ENCODE data around the gene PAEP. TPM values are rescaled to one million over a fixed set of nuclear protein-coding genes. Genes with fewer than 3 reads are reported as not detected.
"Not testable (repeated sequence)": the region's sequence is repeated elsewhere in the genome, so short reads cannot be mapped to it uniquely, and the experiment has no call there.

Gene PAEP
- total RNA-seq, 1 experiment from 2014 or later = not detected

DNA sequence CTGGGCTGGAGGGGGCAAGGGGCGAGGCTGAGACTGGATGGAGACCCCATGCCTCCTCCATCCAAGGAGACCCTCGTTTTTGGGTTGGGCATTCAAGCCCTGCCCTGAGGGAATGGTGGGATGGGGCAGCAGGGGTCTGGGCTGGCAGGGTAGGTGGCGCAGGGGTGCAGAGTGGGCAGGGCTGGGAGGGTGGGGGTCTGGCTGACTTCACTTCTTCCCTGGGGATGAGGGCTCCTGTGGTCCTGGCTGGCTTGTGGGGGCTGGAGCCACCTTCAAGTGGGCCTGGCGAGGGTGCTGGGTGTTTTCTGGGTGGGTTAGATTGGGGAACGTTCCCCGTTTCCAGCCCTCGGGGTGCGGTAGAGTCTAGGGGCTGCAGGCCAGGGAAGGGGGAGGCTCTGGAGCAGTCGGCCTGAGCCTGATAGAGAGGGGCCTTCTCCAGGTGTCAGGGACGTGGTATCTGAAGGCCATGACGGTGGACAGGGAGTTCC lies 39.9 kb upstream of the PAEP start:
- H3K36me3 ChIP-seq = no peaks in the 10 kb centered on the region
- no peak overlapping the region for H3K4me3 ChIP-seq
- no peaks in the 10 kb centered on the region for H3K4me1 ChIP-seq (replicated peaks)
- H3K9me3 ChIP-seq (replicated peaks) = no peaks in the 10 kb centered on the region
- H3K27ac ChIP-seq = no peak overlapping the region
- DNase-seq (ENCODE audit: low read depth in 1 of 2, low spot score in 2 of 2) = peak in 1 of 2 experiments; percentile 35
- H3K27me3 ChIP-seq (replicated peaks) = 0 out of 2 replicates have a peak, but pooled peaks cover 2% of the 10 kb centered on the region

DNA sequence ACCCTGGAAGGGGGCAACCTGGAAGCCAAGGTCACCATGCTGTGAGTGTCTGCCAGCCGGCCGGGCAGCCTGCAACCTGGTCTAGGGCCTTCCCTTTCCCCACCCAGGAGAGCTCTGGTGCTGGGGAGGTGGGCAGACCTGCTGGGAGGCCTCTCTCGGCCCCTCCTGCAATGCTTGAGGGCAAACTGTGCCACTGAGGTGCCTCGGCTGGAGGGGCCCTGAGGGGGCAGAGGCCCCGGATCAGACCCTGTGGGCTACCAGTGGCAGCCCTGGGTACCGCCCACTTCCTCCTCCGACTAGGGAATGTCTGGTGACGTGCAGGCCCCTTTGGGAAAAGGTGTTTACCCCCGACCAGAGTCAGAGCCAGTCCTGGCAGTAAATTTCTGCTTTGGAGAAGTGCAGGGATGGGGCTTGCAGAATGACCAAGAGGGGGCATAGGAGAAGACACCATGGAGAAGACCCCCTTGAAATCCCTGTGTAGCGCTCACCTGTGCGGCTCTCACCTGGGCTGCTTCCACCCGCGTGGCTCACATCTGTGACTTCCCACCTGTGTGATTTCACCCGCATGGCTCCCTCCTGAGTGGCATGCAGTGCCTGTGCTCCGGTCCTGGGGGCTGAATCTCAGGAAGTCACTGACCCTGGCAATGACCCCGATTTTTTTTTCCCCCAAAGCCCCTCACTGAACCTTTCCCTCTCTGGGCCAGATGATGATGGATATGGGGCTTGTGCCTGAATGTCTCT lies 39.2 kb upstream of the PAEP start:
- 0 out of 2 replicates have a peak, but pooled peaks cover 2% of the 10 kb centered on the region for H3K27me3 ChIP-seq (replicated peaks)
- H3K36me3 ChIP-seq = no peaks in the 10 kb centered on the region
- no peak overlapping the region for H3K27ac ChIP-seq
- H3K4me1 ChIP-seq (replicated peaks) = no peaks in the 10 kb centered on the region
- peak in 1 of 2 experiments; percentile 35 for DNase-seq (ENCODE audit: low read depth in 1 of 2, low spot score in 2 of 2)
- no peak overlapping the region for H3K4me3 ChIP-seq
- H3K9me3 ChIP-seq (replicated peaks) = no peaks in the 10 kb centered on the region

DNA sequence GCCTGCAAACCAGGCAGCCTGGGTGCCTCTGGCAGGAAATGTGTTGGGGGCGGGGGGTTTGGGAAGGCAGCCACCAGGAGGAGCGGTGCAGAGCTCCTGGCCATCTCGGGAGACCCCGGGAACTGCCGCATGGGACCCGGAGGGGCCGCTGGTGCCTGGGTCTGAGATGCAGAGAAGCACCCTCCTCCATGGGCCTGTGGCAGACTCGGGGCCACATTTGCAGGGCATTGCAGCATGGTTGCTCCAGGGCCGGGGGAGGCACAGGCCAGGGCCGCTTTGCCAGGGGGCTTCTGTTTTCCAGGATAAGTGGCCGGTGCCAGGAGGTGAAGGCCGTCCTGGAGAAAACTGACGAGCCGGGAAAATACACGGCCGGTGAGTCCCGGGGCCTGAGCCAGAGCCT lies 38.6 kb upstream of the PAEP start:
- Histone ChIP-seq H3K4me1 (replicated peaks) (no peaks in the 10 kb centered on the region), H3K4me3 (no peak overlapping the region), H3K36me3 (no peaks in the 10 kb centered on the region), H3K9me3 (replicated peaks) (no peaks in the 10 kb centered on the region), H3K27me3 (replicated peaks) (0 out of 2 replicates have a peak, but pooled peaks cover 2% of the 10 kb centered on the region), H3K27ac (no peak overlapping the region)
- peak in 1 of 2 experiments; percentile 27 for DNase-seq (ENCODE audit: low read depth in 1 of 2, low spot score in 2 of 2)

- DNase-seq (ENCODE audit: low read depth in 1 of 2, low spot score in 2 of 2) = peak in 1 of 2 experiments; percentile 32
- H3K9me3 ChIP-seq (replicated peaks) = no peaks in the 10 kb centered on the region
- H3K4me1 ChIP-seq (replicated peaks) = no peaks in the 10 kb centered on the region
- H3K27me3 ChIP-seq (replicated peaks) = no peaks in the 10 kb centered on the region
- no peak overlapping the region for H3K4me3 ChIP-seq
- H3K27ac ChIP-seq = no peak overlapping the region
- no peaks in the 10 kb centered on the region for H3K36me3 ChIP-seq
Measured at GRCh38 chr9:135523521-135524129, 37.9 kb upstream of the PAEP start.

GRCh38 chr9:135524130-135524861 lies 37.3 kb upstream of the PAEP start:
- DNase-seq (ENCODE audit: low read depth in 1 of 2, low spot score in 2 of 2) = peak in 1 of 2 experiments; percentile 42
- no peak overlapping the region for H3K27ac ChIP-seq

DNA sequence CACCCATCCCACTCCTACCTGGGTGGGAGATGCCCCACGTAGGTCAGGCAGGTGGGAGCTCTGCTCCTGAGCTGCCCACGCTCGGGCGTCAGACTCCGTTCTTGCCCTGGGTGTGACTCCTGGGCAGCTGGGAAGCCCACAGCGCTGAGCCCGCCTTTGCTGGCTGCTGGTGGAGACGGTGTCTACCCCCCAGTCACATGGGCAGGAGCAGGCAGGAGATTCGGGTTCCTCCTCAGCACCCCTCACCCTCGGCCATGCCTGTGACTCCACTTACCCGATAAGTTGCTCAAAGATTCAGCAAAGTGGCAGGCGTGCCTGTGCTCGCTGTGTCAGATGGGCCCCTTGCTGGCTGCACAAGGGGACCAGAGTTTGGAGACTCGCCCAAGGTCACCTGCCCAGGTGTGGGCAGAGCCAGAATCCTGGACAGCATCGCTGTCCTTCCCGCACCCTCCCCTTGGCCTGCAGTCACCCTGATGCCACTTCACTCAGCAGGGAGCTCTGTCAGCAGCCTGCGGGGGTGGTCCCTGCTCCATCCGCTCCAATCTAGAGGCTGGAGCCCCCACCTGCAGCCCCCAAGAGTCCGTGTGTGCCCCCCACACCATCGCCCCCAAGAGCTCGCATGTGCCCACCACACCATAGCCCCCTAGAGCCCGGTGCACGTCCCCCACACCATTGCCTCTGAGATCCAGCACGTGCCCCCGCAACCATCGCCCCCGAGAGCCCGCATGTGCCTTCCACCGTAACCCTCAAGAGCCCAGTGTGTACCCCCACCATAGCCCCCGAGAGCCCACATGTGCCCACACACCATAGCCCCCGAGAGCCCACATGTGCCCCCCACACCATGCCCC lies 36.1 kb upstream of the PAEP start:
- no peaks in the 10 kb centered on the region for H3K4me1 ChIP-seq (replicated peaks)
- no peak overlapping the region for H3K27ac ChIP-seq
- no peak overlapping the region for H3K4me3 ChIP-seq
- no peaks in the 10 kb centered on the region for H3K36me3 ChIP-seq
- DNase-seq (ENCODE audit: low read depth in 1 of 2, low spot score in 2 of 2) = peak in 1 of 2 experiments; percentile 32
- H3K27me3 ChIP-seq (replicated peaks) = no peaks in the 10 kb centered on the region
- H3K9me3 ChIP-seq (replicated peaks) = no peaks in the 10 kb centered on the region

More at GRCh38 chr9:135524130-135524861, 37.3 kb upstream of the PAEP start:
- Histone ChIP-seq H3K4me1 (replicated peaks) (no peaks in the 10 kb centered on the region), H3K9me3 (replicated peaks) (no peaks in the 10 kb centered on the region), H3K27me3 (replicated peaks) (no peaks in the 10 kb centered on the region), H3K4me3 (no peak overlapping the region), H3K36me3 (no peaks in the 10 kb centered on the region)

DNA sequence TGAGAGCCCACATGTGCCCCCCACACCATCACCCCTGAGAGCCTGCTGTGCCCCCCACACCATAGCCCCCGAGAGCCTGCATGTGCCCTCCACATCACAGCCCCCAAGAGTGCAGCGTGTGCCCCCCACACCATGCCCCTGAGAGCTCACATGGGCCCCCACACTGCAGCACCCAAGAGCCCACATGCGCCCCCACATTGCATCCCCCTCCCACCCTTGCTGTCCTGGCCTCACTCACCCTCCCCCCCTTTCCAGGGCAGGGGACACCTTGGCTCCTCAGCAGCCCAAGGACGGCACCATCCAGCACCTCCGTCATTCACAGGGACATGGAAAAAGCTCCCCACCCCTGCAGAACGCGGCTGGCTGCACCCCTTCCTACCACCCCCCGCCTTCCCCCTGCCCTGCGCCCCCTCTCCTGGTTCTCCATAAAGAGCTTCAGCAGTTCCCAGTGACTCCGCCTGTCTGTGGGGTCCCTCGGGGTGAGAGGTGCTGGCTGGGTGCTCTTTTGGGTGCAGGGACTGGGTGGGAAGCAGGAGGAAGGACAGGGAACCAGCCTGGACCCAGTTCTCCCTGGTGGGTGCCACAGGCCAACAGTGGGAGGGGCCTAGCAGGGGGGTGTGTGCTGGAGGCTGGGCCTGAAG lies 35.3 kb upstream of the PAEP start:
- Histone ChIP-seq H3K36me3 (no peaks in the 10 kb centered on the region), H3K27me3 (replicated peaks) (no peaks in the 10 kb centered on the region), H3K4me3 (no peak overlapping the region), H3K9me3 (replicated peaks) (no peaks in the 10 kb centered on the region), H3K4me1 (replicated peaks) (no peaks in the 10 kb centered on the region), H3K27ac (no peak overlapping the region)
- DNase-seq (ENCODE audit: low read depth in 1 of 2, low spot score in 2 of 2) = peak in 1 of 2 experiments; percentile 39

- H3K27ac ChIP-seq = no peak overlapping the region
- H3K4me3 ChIP-seq = no peak overlapping the region
- H3K4me1 ChIP-seq (replicated peaks) = no peaks in the 10 kb centered on the region
- H3K27me3 ChIP-seq (replicated peaks) = no peaks in the 10 kb centered on the region
- DNase-seq (ENCODE audit: low read depth in 1 of 2, low spot score in 2 of 2) = peak in 1 of 2 experiments; percentile 31
- H3K36me3 ChIP-seq = no peaks in the 10 kb centered on the region
- no peaks in the 10 kb centered on the region for H3K9me3 ChIP-seq (replicated peaks)
Measured at GRCh38 chr9:135526730-135527571, 34.6 kb upstream of the PAEP start.

- not testable (repeated sequence) for H3K4me1 ChIP-seq (replicated peaks); H3K4me3 ChIP-seq; H3K9me3 ChIP-seq (replicated peaks); H3K27ac ChIP-seq; H3K36me3 ChIP-seq; H3K27me3 ChIP-seq (replicated peaks)
- peak in 1 of 2 experiments; percentile 7 for DNase-seq (ENCODE audit: low read depth in 1 of 2, low spot score in 2 of 2)
Measured at GRCh38 chr9:135528842-135529435, 32.6 kb upstream of the PAEP start.

DNA sequence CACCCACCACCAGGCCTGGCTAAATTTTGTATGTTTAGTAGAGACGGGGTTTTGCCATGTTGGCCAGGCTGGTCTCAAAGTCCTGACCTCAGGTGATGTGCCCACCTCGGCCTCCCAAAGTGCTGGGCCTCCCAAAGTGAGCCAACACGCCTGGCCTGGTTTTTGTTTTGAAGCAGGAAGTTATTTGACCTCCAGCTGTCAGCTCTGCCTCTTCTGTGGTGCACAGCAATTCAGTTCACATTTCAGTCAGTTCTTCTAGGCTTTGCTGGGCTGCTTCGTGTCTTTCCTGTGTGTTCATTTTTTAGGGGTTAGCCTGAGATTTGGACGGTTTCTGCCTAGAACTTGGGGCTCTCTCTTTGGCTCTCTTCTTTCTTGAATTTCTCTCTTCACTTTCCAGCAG lies 31.4 kb upstream of the PAEP start:
- no peak overlapping the region for H3K27ac ChIP-seq
- no peaks in the 10 kb centered on the region for H3K36me3 ChIP-seq
- H3K4me1 ChIP-seq (replicated peaks) = no peaks in the 10 kb centered on the region
- H3K27me3 ChIP-seq (replicated peaks) = no peaks in the 10 kb centered on the region
- H3K9me3 ChIP-seq (replicated peaks) = no peaks in the 10 kb centered on the region
- peak in 1 of 2 experiments; percentile 7 for DNase-seq (ENCODE audit: low read depth in 1 of 2, low spot score in 2 of 2)
- H3K4me3 ChIP-seq = no peak overlapping the region

DNA sequence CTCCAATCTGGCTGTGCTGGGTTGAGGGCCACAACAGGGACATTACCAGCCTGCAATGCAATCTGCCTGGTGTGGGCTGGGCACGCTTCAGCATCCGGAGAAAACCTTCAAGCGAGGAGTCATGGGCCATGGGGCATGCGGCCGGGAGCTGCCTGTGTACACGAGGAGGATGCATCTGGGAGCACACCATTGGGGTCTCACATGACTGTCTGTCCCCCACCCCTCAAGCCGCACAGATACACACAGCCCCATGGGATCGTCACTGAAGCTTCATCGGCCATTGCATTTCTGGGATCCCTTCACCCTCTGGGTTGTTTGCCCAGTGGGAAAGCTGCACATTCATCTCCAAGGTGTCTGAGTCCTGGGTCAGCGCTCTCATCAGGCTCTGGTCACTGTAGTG lies 30.5 kb upstream of the PAEP start:
- no peak overlapping the region for H3K4me3 ChIP-seq
- no peaks in the 10 kb centered on the region for H3K9me3 ChIP-seq (replicated peaks)
- no peaks in the 10 kb centered on the region for H3K27me3 ChIP-seq (replicated peaks)
- DNase-seq (ENCODE audit: low read depth in 1 of 2, low spot score in 2 of 2) = peak in 1 of 2 experiments; percentile 17
- no peaks in the 10 kb centered on the region for H3K36me3 ChIP-seq
- H3K27ac ChIP-seq = no peak overlapping the region
- H3K4me1 ChIP-seq (replicated peaks) = no peaks in the 10 kb centered on the region

DNA sequence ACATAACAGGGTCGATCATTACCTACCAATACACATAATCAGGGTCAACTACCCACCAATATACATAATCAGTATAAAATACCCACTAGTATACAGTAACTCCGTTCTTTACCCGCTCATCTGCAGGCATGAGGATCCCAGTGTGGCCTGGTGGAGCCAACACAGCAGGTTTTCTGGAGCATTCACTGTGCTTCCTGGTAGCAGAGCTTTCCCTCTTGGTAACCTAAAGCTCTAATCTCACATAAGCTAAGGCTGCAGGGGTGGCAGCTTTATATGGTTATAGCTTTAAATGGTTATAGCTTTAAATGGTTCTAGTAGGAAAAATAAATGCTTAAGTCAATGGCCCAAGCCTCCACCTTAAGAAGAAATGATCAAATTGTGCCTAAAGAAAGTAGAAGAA lies 28.4 kb upstream of the PAEP start:
- H3K4me3 ChIP-seq = no peak overlapping the region
- no peaks in the 10 kb centered on the region for H3K9me3 ChIP-seq (replicated peaks)
- peak in 1 of 2 experiments; percentile 13 for DNase-seq (ENCODE audit: low read depth in 1 of 2, low spot score in 2 of 2)
- no peaks in the 10 kb centered on the region for H3K36me3 ChIP-seq
- H3K27ac ChIP-seq = no peak overlapping the region
- no peaks in the 10 kb centered on the region for H3K27me3 ChIP-seq (replicated peaks)
- H3K4me1 ChIP-seq (replicated peaks) = no peaks in the 10 kb centered on the region

Measured in SJSA1 (cell line).